GM18909 (cell line): ENCODE data around the gene COL16A1.

Experiments
- ATAC-seq: cut with Tn5 transposase; IDR thresholded peaks from one replicate; pipeline ENCODE4 v1.9.1; 2021; ENCODE audit warnings: mild to moderate bottlenecking; ENCODE audit not compliant: unreplicated experiment, poor library complexity

The COL16A1 gene

DNA sequence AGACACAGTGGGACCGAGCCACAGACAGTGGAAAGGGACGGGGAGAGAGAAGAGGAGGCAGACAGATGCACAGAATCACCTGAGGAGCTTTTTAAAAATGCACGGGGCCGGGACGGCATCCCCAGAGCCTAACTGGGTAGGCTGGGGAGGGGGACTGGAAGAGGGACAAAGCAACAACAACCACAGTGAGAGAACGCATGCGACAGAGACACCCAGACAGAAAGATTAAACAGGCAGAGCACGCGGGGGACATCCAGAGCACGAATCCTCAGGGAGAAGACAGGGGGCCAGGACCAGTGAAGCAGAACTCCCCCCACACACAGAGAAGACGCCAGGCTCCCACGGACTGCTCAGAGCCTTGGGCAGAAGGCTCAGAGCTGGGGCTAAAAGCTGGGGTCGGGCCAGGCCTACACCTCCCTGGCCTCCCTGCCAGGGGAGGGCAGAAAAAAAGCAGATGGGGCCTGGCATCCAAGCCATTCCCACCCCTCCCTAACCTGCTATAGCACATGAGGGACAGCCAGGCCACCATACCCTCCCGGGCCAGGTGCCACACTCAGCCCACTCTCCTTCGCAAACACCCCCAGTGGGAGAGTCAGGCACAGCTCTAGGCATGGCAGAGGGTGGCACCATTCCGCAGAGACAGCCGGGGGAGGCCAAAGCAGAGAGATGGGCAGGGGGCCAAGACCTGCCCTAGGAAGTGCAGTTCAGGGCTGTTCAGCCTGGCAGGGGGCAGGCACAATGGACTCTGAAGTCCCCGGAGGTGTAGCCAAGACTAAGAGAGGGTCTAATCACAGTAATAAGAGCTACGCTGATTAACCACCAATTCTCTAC is 29.8 kb upstream of the COL16A1 start:
- ATAC-seq, result no peak

DNA sequence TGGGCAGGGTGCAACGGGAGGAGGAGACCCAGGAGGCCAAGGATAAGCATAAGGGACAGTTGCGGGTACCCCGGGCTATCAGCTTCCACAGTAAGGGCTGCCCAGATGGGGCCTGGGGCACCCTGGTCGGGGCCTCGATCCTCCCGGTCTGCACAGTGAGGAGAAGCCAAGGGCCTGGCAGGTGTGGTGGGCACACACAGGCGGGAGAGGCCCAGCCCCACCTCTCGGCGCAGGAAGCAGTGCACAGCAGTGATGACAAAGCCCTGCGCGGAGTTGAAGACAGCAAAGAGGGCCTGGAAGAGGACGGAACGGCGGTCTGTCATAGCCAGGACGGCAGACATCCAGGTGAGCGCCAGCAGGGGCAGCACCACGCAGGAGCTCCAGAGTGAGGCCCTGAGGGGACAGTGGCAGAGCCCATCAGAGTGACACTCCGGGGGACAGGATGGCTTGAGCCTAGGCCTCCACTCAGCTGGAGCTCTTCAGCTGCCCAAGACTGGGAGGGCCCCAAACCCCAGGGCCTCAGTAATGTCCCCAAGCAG is 29.0 kb upstream of the COL16A1 start:
- ATAC-seq, result no peak

DNA sequence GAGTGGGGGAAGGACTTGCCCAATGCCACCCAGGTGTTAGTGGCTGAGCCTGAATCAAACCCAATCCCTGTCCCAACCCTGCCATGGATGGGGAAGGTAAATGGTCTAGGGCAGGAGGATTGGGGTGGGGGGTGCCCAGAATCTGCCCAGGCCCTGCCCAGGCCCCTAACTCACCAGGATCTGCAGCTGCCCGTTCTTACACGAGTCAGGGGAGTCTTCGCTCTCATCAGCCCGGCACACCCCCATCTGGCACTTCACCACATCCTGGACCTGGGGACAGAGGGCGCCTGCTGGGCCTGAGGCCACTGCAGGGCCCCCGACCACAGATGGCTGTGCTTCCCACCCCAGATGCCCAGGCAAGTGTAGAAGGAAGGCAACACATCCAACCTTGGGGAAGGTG is 28.5 kb upstream of the COL16A1 start:
- ATAC-seq, result no peak

DNA sequence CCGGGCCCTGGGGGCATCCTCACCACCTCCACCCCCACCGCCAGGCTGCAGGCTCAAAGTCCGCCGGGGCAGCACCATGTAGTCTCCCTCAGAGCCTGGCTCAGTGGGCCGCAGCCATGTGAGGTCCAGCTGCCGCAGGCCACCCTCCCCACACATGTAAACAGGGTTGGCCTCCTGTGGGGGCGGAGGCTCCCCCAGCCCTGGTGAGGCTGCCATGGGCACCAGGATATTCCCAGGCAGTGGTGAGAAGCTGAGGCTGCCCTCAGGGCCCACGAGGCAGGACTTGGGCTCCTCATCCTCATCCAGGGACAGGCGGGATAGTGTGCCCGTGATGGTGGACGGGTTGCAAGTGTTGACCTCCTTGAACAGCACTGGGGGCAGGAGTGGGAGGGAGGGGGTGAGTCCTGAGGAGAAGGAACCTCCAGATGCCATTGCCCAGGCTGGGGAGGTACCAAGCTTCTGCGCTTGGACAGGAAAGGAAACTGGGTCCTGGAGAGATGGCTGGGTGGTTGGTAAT is 27.3 kb upstream of the COL16A1 start:
- no peak for ATAC-seq

DNA sequence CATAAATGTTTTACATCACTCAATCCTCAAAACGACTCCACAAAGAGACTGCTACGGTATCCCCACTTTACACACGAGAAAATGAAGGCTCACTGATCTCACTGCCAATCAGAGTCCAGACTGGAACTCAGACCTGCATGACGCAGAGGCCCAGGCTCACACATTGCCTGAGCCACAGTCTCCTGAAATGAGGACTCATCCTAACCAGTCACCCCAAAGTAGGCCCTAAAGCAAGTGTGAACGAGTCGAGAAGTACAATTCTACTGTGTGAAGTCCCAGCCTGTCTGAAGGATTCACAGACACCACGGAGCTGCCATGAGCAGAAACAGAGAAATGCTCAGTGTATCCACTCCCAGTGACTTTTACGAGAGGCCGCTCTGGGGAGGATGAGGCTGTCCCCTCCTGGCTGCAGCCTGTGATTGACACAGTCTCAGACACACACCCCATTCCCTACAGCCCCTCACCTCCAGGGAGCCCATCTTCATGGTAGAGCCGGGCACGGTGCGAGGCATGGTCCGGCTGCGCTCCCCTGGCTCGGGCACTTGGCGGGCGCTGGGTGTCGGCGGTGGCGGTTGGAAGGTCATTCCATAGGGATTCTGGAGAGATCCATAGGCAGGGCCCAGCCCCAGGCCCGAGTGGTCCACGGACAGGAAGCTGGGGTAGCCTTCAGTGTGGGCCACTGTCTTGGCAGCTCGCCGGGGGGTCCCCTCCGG is 26.7 kb upstream of the COL16A1 start:
- ATAC-seq, result no peak

GRCh38 chr1:31727849-31728248 is 24.0 kb upstream of the COL16A1 start:
- no peak for ATAC-seq

DNA sequence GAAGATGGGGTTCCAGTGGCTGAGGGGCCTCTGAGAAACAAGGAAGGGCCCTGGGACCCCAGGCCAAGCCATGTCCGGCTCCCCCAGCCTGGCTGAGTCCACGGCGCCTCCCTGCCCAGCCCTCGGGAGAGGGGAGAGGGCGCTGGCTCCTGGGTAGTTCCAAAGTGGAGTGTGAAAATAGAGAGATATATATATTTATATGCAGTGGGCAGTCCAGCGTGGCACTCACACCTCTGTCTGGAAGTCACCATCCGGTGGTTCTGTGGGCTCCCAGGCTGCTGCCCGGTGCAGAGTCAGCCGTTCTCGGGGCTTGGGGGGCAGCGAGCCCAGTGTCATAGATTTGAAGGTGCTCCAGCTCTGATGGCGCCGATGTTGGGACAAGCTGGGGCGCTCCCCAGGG is 23.4 kb upstream of the COL16A1 start:
- ATAC-seq, result no peak

- no peak for ATAC-seq
Observed at GRCh38 chr1:31726715-31727114, 22.9 kb upstream of the COL16A1 start.

DNA sequence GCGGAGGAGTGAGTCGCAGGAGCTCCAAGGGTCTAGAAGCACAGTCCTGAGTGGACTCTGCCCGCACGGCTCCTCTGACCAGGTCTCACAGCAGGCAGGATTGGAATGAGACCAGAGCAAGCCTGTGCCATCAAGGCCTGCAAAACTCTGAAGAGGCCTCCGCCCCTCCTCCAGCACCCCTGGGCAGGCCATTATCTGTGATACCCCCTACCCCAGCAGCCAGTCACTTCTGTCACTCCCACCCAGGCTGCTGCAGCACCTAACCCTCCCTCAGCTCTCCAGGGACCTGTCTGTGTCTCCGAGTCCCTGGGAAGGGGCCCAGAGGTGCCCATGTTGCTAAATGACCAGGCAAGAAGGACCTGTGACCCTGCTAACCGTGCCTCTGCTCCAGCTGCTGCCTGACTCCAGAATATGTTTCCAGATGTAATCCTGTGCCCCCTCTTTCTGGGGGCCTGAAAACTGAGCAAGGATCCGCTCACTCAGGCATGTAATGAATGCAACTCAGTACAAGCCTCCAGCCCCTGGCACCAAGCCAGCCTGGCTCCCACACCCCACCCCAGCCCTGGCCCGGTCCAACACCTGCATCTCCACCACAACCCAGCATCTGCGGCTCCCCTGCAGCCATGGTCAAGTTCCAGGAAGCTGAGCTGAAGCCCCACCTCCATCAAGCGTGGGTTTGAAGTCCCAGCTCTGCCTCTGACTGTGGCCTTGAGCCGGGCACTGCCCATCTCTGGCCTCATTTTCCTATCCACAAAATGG is 22.1 kb upstream of the COL16A1 start:
- ATAC-seq, result no peak

- ATAC-seq, result no peak
Observed at GRCh38 chr1:31725134-31725533, 21.3 kb upstream of the COL16A1 start.

DNA sequence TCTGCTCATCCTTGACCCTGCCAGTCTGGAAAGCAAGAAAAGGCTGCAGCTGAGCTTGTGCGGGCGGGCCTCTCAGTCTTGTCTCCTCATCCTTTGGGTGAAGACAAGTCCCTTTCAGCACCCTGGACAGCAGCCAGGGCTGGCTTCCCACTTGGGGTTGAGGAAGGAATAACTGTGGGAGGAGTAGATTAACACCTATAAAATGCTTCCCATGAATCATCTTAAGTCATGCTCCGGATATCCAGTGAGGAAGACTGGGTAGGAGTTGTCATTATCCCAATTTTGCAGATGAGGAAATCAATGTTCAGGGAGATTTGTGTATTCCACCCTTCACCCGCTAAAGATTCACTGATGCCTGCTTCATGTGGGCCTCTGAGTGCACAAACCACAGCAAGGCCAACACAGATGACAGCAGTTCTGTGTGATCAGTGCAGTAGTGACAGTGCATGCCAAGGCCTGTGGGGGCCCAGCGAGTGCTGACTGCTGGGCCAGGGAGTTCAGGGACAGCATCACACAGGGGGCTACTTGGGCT is 20.1 kb upstream of the COL16A1 start:
- ATAC-seq, result no peak

- no peak for ATAC-seq
Observed at GRCh38 chr1:31718327-31718897, 14.6 kb upstream of the COL16A1 start.

DNA sequence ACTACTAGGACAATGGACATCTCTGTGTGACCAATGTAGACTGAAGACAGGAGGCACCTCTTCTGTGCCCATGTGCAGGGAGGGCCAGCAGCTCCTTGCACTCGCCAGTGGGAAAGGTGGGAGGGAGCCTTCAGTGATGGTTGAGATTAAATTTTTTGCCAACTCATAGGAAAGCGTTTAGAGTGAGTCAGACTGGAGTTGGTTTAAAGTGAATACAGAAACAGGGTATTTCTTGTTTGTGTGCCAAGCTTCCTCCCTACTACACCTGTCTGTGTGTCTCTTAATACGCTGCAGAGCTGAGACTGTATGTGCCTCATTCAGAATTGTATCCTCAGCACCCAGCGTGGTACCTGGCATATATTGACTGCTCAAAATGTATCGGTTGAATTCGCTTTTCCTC is 13.5 kb upstream of the COL16A1 start:
- ATAC-seq, result no peak

DNA sequence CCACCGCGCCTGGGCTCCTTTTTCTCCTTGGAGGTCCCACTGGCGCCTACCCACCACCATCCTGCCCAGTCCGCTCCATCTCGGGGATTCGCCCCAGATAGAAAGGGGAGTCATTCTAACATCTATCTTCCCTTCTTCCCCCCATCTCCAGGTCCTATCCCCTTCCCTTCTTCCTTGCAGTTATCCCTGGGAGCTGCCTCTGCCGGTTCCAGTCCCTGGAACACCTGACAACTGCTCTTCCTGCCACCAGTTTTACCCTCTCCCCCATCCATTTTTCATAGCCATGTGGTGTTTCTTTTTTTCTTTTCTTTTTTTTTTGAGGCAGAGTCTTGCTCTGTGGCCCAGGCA is 12.0 kb upstream of the COL16A1 start:
- no peak for ATAC-seq

GRCh38 chr1:31715087-31715872 is 11.5 kb upstream of the COL16A1 start:
- ATAC-seq, result no peak

DNA sequence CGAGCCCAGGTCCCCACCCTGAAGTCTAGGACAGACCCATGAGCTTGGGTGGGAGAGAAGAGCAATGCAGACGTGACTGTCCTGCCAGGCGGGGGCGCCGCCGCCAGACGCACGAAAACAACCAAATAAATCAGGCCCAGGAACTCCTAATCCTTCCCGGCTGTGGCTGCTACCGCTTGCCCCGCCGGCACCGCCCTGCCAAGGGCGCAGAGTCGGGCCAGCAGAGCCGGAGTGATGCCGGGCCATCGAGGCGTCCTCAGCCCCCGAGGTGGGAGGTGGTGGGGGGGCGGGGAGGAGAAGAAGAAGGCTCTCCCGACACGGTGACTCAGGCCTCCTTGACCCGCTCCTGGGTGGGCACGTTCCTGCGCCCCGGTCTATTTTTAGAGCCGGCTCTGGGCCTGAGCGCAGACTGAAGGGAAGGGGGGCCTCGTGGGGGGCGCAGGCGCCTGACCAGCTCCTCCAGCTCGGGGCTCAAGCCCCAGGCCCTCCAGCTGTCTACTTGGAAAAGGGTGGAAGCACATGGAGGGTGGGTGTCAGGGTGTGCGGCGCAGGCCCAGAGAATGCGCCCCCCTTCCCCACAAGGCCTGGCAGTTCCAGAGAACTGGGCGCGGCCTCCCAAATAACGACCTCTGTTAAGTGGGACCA is 10.7 kb upstream of the COL16A1 start:
- no peak for ATAC-seq

- no peak for ATAC-seq
Observed at GRCh38 chr1:31712630-31713029, 8.8 kb upstream of the COL16A1 start.

GRCh38 chr1:31712068-31712467 is 8.3 kb upstream of the COL16A1 start:
- ATAC-seq, result no peak

DNA sequence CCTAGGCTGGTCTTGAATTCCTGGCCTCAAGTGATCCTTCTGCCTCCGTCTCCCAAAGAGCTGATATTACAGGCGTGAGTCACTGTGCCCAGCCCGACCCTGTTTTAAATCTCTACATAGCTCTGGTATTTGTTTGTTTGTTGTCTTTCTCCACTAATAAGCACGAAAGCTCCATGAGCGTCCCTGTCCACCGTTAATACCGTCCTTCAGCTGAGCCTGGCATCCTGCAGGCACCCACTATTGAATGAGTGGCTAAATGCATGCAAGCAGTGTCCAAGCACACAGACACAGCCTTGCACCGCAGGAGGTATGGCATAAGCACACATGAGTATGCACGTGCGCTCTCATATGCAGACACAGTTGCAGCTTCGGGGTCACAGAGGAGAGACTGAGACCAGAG is 4.5 kb upstream of the COL16A1 start:
- ATAC-seq, result no peak
